ENCODE measurements around the gene CARD9.

GRCh38 chr9:136375096-136375495 lies 1.6 kb upstream of the CARD9 start:
- no peak for TF ChIP-seq POLR2A (IDR thresholded peaks at IDR 0.05)
- no peak for TF ChIP-seq CTCF (IDR thresholded peaks at IDR 0.05)

Measured in esophagus squamous epithelium (tissue), 4 donors.